NCI-H2029 (cell line): ENCODE measurements around the gene SECISBP2.

Experiments used
- DNase-seq: peaks from one replicate; lab custom pipeline; 2025; lab: John Stamatoyannopoulos, UW

The SECISBP2 gene

DNA sequence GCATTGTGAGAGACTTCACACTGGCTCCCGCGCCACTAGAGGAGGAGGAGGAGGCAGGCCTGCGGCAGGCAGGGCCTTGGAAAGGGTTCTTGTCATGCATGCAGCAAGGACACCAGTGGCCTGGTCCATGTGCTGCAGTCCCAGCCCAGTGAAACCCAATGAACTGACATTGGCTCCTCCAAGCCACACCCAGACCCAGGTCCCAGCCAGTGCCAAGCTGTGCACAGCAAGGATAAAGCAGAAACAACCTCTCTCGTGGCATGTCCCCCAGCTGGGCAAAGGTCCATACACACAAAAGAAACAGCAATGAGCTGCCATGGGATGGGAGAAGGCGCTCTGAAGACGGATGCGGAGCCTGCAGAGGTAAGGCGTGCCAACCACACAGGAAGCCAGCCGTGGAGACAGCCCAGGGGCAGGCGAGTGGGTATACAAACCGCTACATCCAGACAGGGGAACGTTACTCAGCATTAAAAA lies 90.4 kb downstream of the SECISBP2 start:
- no peak for DNase-seq
